ENCODE measurements around the gene MFSD1. TPM values are rescaled to one million over a fixed set of nuclear protein-coding genes. Genes with fewer than 3 reads are reported as not detected.
A peak's percentile ranks its signal among the peaks of the same experiment; 100 is the strongest.
"Not testable (repeated sequence)": the region's sequence is repeated elsewhere in the genome, so short reads cannot be mapped to it uniquely, and the experiment has no call there.

The MFSD1 gene
- total RNA-seq, 1 donor from 2014 or later = 16.0 TPM

DNA sequence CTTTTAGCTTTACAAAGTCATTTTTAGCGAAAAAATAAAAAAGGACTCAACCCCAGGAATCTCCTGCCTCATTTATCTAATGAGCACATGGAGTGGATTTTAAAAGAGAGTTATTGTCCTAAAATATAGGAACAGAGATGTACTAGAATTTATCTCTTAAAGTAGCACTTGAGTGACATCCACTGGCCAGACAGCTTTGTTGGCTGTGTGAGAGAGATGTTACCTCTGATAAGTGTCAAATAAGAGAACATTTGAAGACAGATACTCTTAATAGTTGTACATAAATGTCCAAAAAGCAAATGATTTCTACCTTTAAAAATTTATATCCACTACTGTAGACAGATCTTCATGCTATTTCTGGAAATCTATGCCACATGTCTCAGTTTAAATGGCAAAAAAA lies 12.3 kb upstream of the MFSD1 start:
- Histone ChIP-seq H3K4me2 (no peak overlapping the region), H2AFZ (replicated peaks) (no peak overlapping the region), H3K79me2 (ENCODE audit: low read depth) (no peaks in the 10 kb centered on the region), H4K20me1 (ENCODE audit: low read depth) (no peaks in the 10 kb centered on the region), H3K36me3 (no peaks in the 10 kb centered on the region), H3K4me1 (no peaks in the 10 kb centered on the region), H3F3A (ENCODE audit: low read depth) (no peaks in the 10 kb centered on the region), H3K9ac (no peak overlapping the region), H3K27ac (no peak overlapping the region), H3K27me3 (peaks cover 9% of the 10 kb centered on the region), H3K4me3 (no peak overlapping the region), H3K9me3 (ENCODE audit: low read depth) (no peaks in the 10 kb centered on the region)
- no peaks in the 10 kb centered on the region for H3K36me3 Mint-ChIP-seq
- no peak for DNase-seq (ENCODE audit: low spot score)
- no peaks in the 10 kb centered on the region for H3K27me3 Mint-ChIP-seq (ENCODE audit: insufficient read depth, low read depth)
- H3K4me3 Mint-ChIP-seq = no peak overlapping the region
- TF ChIP-seq, protein P1, sequence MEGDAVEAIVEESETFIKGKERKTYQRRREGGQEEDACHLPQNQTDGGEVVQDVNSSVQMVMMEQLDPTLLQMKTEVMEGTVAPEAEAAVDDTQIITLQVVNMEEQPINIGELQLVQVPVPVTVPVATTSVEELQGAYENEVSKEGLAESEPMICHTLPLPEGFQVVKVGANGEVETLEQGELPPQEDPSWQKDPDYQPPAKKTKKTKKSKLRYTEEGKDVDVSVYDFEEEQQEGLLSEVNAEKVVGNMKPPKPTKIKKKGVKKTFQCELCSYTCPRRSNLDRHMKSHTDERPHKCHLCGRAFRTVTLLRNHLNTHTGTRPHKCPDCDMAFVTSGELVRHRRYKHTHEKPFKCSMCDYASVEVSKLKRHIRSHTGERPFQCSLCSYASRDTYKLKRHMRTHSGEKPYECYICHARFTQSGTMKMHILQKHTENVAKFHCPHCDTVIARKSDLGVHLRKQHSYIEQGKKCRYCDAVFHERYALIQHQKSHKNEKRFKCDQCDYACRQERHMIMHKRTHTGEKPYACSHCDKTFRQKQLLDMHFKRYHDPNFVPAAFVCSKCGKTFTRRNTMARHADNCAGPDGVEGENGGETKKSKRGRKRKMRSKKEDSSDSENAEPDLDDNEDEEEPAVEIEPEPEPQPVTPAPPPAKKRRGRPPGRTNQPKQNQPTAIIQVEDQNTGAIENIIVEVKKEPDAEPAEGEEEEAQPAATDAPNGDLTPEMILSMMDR (IDR thresholded peaks at IDR 0.05) = peak; percentile 45
- TF ChIP-seq EZH2 (IDR thresholded peaks at IDR 0.05) = no peak
- peaks cover 3% of the 10 kb centered on the region for H3K4me1 Mint-ChIP-seq
- H3K9me3 Mint-ChIP-seq = no peaks in the 10 kb centered on the region
- no peak overlapping the region for H3K27ac Mint-ChIP-seq

DNA sequence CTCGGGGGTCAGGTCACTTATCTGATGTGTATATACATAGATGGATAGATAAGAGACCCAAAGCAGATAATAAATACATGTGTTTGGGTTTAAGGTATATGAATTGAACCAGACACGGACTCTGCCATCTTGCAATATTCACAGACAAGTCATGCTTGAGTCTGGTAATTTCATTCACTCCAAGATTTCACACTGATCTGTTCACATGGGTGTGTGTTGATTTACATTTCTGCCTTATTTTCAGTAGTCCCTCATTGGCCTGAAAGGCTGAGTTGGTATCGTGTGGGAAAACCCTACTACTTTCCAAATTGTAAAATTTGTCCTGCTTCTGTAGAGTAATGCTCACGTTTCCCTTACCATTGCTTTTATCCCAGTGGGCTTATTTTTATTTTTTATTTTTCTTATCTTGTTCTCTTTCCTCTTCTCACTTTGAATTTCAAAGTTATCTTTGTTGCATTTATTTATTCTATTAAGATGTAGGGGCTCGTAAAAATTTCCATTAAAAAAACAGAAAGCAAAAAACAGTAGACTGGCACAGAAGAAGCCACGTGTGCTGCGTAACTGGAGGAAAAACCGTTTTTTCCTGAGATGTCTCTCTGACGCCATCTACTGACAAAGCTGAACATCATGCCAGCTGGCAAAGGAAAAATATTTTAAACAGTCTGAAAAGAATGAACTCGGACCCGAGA lies 10.8 kb upstream of the MFSD1 start:
- H4K20me1 ChIP-seq (ENCODE audit: low read depth) = no peaks in the 10 kb centered on the region
- no peak for TF ChIP-seq EZH2phosphoT487 (IDR thresholded peaks at IDR 0.05)
- TF ChIP-seq, protein P1 (IDR thresholded peaks at IDR 0.05) = peak; percentile 88
- H3K4me1 Mint-ChIP-seq = peaks cover 3% of the 10 kb centered on the region
- H2AFZ ChIP-seq (replicated peaks) = peak overlapping the region; percentile 6
- H3K27ac Mint-ChIP-seq = no peak overlapping the region
- H3K27ac ChIP-seq = no peak overlapping the region
- peak; percentile 75 for DNase-seq (ENCODE audit: low spot score)
- no peaks in the 10 kb centered on the region for H3K9me3 Mint-ChIP-seq
- H3F3A ChIP-seq (ENCODE audit: low read depth) = no peaks in the 10 kb centered on the region
- H3K36me3 ChIP-seq = no peaks in the 10 kb centered on the region
- H3K27me3 ChIP-seq = peaks cover 14% of the 10 kb centered on the region
- no peaks in the 10 kb centered on the region for H3K79me2 ChIP-seq (ENCODE audit: low read depth)
- no peak overlapping the region for H3K4me3 Mint-ChIP-seq
- H3K4me2 ChIP-seq = no peak overlapping the region
- peaks cover 4% of the 10 kb centered on the region for H3K27me3 Mint-ChIP-seq (ENCODE audit: insufficient read depth, low read depth)
- H3K9me3 ChIP-seq (ENCODE audit: low read depth) = no peaks in the 10 kb centered on the region
- no peak overlapping the region for H3K4me3 ChIP-seq
- no peaks in the 10 kb centered on the region for H3K4me1 ChIP-seq
- H3K36me3 Mint-ChIP-seq = no peaks in the 10 kb centered on the region
- H3K9ac ChIP-seq = no peak overlapping the region

DNA sequence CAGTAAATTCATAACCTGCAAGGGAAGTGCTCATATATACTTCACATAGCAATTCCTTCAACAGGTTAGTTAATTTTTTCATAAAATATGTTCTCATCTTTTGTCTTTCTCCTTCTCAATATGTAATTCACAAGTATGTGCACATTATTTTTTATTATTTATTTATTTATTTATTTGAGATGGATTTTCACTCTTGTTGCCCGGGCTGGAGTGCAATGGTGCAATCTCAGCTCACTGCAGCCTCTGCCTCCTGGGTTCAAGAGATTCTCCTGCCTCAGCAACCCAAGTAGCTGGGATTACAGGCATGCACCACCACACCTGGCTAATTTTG lies 10.3 kb upstream of the MFSD1 start:
- H3K4me3 Mint-ChIP-seq; H3K27me3 Mint-ChIP-seq (ENCODE audit: insufficient read depth, low read depth); H3K27ac Mint-ChIP-seq; H3K9ac ChIP-seq; H3K79me2 ChIP-seq (ENCODE audit: low read depth); H4K20me1 ChIP-seq (ENCODE audit: low read depth); H2AFZ ChIP-seq (replicated peaks); H3K9me3 Mint-ChIP-seq; H3K4me1 Mint-ChIP-seq; H3K4me3 ChIP-seq; H3K9me3 ChIP-seq (ENCODE audit: low read depth); H3F3A ChIP-seq (ENCODE audit: low read depth); H3K36me3 Mint-ChIP-seq; H3K4me1 ChIP-seq; DNase-seq (ENCODE audit: low spot score); H3K36me3 ChIP-seq; H3K4me2 ChIP-seq; H3K27ac ChIP-seq: not testable (repeated sequence)
- H3K27me3 ChIP-seq = peaks cover 19% of the 10 kb centered on the region

DNA sequence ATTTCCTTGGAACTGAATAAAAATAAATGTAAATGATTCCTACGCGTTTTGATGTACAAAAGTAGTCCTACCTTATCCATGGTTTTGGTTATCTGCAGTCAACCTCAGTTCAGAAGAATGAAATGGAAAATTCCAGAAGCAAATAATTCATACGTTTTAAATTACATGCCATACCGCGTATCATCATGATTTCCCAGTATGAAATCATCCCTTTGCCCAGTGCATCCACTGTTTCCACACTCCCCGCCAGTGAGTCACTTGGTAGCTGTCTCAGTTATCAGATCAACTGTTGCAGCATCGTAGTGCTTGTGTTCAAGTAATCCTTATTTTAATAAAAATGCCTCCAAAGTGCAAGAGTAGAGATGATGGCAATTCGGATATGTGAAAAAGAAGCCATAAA lies 9.1 kb upstream of the MFSD1 start:
- Histone ChIP-seq H4K20me1 (ENCODE audit: low read depth) (no peaks in the 10 kb centered on the region), H2AFZ (replicated peaks) (no peak overlapping the region), H3K36me3 (no peaks in the 10 kb centered on the region), H3K9ac (no peak overlapping the region), H3F3A (ENCODE audit: low read depth) (no peaks in the 10 kb centered on the region), H3K4me3 (no peak overlapping the region), H3K9me3 (ENCODE audit: low read depth) (no peaks in the 10 kb centered on the region), H3K4me2 (no peak overlapping the region), H3K4me1 (no peaks in the 10 kb centered on the region), H3K27ac (no peak overlapping the region), H3K27me3 (peaks cover 31% of the 10 kb centered on the region), H3K79me2 (ENCODE audit: low read depth) (no peaks in the 10 kb centered on the region)
- Mint-ChIP-seq H3K36me3 (no peaks in the 10 kb centered on the region), H3K9me3 (no peaks in the 10 kb centered on the region), H3K27ac (no peak overlapping the region), H3K27me3 (ENCODE audit: insufficient read depth, low read depth) (peaks cover 6% of the 10 kb centered on the region), H3K4me1 (peaks cover 3% of the 10 kb centered on the region), H3K4me3 (no peak overlapping the region)
- DNase-seq (ENCODE audit: low spot score) = no peak
- TF ChIP-seq, protein P1 (IDR thresholded peaks at IDR 0.05) = no peak
- TF ChIP-seq EZH2phosphoT487 (IDR thresholded peaks at IDR 0.05) (no peak), EZH2 (IDR thresholded peaks at IDR 0.05) (no peak)
